Body of pancreas (tissue), 4 donors: ENCODE measurements around the gene MAGED1.
A peak's percentile ranks its signal among the peaks of the same experiment; 100 is the strongest.

Experiments
- CTCF ChIP-seq, 7 experiments: fragments of 450-650 bp in 4 of 7; fragments of 200-600 bp in 3 of 7; sonication (generic) in 3 of 7; IDR thresholded peaks; one replicate each; pipeline ENCODE4 v1.5.1; 2016 to 2019; ENCODE audit warnings: antibody characterized with exemption in 7 of 7
- POLR2A ChIP-seq, 3 donors: fragments of 450-650 bp; IDR thresholded peaks; one replicate each; pipeline ENCODE4 v1.6.1; 2016; ENCODE audit warnings: antibody characterized with exemption in 3 of 3, mild to moderate bottlenecking in 2 of 3

- no peak for TF ChIP-seq CTCF (IDR thresholded peaks at IDR 0.05)
- TF ChIP-seq POLR2A (IDR thresholded peaks at IDR 0.05), result peak; percentile 67 to 93 (median 91)
Measured at GRCh38 chrX:51892921-51893745, at the start of gene MAGED1.
